Limb (tissue), 2 donors: ENCODE data around the gene GALNT14.
"Not testable (repeated sequence)": the region's sequence is repeated elsewhere in the genome, so short reads cannot be mapped to it uniquely, and the experiment has no call there.

Experiments used
- DNase-seq, 2 donors: peaks; one replicate each; pipeline ENCODE4 v3.0.0-alpha.2; 2016; ENCODE audit errors: extremely low spot score in 2 of 2

Gene GALNT14

DNA sequence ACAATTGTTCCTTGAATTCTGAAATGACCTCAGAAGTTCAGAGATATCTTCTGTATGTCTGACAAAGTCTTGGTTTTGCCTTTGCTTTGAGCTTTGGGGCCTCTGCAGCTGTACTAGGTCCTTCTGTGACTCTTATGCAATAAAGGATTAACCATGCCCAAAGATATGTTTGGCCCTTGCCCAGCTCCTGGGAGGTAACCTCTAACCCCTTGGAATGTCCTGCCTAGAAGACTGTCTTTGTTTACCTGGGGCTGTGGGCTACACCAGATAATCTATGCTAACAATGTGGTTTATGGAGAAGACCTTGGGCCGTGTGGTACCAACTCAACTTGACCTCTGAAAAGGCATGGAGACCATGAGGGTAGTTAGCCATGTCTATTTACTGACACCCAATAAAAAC is 190.1 kb downstream of the GALNT14 start:
- DNase-seq = no peak

DNA sequence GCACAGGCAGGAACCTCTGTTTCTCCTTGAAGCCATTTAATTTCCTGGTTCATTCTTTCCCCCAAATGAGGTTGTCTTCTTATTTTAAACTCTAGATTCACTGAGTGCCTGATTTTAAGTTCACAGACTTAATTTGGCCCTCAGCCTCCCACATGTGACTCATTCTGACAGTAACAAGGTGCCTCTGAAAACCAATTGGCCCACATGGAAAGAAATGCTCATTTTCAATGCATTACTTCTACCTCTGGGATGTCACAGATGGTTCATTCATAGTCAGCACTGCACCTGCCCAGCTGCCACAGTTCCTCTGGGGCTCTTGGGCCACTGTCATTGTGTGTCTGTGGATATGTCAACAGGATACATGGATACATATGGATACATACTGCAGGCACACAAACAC is 190.6 kb downstream of the GALNT14 start:
- no peak for DNase-seq

DNA sequence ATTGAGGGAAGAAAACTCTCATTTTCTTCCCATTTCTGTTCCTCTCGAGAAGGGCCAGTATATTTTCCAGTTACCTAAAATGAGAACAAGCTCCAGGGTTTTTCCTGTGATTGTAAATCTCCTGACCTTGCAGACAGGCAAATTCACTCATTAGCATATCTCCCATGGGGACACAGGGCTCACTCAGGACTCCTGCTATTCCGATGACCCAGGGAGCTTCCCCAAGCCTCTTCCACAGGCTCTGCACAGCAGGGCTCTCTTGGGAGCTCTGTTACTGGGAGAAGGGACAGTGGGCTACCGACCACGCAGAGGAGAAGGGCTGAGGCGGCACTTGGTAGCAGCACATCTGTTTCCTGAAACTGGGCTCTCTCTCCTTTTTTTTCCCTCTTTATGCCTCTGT is 195.8 kb downstream of the GALNT14 start:
- no peak for DNase-seq

DNA sequence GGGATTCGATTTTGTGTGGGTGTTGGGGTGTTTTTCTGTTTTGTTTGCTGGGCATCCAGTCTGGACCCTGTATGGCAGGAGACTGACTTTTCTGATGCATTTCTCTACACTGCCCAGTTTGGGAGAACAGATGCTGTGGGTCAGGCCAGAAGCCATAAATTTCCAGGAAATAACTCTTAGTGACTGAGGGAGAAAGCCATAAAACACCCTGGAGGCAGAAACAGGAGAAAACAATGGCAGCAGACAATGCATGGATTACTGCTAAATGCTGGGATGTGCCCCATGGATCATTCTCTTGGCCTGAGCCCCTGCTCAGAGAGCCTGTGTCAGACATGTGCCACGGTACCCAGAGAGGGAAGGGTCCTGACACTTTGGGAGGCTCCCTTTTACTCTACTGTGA is 197.4 kb downstream of the GALNT14 start:
- DNase-seq = no peak

DNA sequence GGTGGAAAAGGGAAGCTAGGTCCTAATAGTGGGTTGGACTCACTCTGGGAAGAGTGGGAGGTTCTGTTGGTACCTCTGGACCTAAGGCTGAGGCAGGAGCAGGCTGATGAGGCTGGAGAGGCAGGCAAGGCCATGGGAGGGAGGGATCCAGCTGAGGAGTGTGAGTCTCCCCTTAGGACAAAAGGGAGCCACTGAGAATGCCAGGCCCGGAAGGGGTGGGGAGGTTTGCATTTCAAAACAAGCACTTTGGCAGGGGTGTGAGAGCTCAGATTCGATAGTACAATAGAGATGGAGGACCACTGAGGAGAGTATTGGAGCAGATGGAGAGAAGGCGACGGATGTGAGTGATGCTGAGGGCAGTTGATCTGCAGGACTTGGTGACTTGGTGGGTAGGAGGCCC is 198.9 kb downstream of the GALNT14 start:
- DNase-seq = no peak

DNA sequence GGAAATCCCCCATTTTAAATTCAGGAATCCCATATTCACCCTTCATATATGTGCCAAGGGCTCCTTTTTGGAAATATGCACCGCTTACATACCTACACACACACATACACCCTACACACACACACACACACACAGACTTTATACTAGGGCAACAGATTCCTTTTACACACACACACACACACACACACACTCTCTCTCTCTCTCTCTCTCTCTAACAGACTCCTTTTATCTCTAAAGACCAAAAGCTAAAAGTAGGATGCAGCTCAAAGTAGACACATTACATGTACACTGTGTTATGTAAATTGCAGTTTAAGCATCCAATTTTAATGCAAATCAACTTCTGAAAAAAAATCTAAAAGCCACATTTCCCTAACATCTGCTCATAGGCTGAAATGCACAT is 200.0 kb downstream of the GALNT14 start:
- no peak for DNase-seq

DNA sequence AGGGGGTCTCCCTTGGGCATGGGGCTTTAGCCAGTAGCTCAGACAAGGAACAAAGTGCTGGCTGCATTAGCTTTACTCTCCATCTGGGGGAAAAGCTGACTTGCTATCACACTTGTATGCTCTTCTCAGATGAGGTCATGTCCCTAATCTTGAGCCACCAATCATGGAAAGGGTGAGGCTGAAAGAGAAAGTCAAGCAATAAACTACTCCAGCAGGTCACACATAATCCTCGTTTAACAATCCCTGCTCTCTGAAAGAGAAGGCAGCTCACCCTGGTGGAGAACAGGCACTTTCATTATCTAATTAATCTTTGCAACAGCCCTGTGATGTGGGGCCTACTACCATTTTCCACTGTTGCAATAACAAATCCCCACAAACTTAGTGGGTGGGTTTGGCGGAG is 201.3 kb downstream of the GALNT14 start:
- no peak for DNase-seq

DNA sequence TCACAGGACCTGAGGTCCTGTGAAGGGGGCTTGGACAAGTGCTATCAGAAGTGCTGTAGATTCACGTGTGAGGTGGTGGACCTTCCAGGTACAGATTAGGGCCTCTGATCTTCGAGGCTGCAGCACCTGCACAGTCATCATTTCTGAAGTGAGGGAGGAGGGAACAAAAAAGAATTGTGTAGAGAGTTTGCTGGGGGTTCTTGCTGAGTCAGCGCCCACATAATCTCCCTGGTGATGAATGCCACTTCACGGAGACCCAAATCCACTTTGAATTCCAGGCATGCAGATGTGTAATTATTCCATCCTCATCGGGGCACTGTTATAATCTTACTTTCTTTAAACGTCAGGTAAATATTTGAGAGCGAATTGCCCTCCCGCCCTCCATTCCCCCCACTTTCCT is 202.4 kb downstream of the GALNT14 start:
- DNase-seq = no peak

DNA sequence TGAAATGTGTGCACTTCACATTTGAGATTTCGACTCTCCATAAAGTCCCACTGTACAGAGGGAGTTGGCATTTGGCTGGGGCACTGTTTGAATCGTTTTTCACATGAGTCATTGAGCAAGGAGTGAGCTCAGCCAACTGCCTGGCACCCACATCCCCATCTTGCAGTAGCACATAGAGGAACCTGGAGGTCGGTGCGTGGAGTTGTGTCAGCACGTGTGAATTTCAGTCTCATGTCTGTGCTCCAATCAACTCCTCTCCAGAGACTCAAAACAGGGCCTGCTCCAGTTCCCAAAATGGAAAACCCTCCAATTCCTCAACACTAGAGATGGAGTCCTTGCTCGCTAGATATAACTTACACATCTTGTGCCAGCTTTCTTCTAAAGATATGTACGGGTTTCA is 204.2 kb downstream of the GALNT14 start:
- no peak for DNase-seq

DNA sequence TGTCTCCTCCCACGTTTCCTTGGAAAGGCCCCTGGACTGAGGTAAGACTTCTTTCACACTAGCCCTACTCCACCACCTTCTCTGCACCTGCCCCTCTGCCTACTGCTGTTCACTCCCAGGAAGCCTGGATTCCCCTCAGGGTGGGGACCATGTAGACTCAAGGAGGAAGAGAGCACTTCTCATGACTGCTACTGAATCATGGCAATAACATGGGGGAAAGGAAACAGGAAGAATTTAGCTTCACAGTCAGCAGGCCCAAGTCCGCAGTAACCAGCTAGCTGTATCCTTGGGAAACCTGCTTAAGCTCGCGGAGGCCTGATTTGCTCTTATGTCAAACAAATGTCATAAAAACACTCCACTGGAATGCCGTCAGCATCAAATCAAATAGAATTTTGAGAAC is 204.7 kb downstream of the GALNT14 start:
- DNase-seq = no peak

DNA sequence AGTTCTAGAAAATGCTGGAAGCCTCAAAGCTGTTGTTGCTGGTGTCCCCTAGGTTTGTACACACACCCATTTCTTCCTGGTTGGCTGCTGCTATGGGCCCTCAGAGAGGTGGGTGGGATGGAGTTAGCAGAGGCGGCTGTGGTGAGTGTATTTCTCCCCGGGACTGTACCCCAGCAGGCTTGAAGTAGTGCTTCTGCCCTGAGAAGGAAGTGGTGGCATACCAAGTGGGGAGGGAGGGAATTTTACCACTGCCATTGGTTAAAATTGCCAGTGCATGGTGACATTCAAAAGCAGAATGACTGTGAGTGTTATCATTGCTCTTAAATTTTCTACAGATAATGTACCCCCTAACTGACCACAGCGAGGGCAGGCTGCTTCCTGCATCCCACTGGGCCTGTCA is 205.4 kb downstream of the GALNT14 start:
- no peak for DNase-seq

DNA sequence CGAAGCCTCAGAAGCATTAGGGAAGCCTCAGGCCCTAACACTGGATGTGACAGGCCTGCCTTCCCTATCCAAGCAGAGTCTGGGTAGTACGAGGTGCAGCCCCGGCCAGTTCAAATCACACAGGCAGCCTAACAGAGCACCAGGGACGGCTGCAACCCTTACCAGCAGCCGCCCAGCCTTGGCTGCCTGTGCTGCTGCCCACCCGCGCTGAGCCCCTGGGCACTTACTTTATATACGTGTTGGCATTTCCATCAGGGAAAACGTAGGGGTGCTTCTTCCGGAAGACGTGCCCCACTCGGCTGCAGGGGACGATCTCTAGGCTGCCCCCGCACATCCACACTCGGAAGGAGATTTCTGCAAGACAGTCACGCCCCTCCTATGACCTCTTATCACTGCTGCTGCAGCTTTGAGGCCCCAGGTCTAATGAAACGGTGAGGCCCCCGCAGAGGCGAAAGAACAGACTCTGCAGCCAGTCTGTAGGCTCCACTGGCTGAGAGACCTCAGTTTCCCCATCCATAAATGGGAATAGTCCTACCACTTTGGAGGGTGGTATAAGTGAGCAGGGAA is 206.3 kb downstream of the GALNT14 start:
- DNase-seq = no peak

DNA sequence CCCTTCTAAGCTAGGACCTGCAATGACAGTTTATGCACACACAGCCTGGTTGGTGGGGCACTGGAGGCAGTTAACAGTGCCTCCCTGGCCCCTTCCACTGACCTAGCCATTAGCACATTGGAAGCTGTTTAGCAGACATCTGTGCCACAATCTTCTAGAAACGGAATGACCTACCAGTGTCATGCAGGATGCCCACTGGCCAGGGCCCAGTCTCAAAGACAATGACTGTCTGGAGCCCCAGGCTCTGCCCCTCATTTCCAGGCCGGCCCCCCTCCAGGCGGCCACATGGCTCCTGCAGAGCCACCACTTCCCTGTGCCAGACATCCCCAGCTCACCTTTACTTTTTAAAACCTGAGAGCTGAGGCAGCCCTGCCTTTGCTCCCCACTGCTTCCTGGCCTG is 207.5 kb downstream of the GALNT14 start:
- DNase-seq = no peak

DNA sequence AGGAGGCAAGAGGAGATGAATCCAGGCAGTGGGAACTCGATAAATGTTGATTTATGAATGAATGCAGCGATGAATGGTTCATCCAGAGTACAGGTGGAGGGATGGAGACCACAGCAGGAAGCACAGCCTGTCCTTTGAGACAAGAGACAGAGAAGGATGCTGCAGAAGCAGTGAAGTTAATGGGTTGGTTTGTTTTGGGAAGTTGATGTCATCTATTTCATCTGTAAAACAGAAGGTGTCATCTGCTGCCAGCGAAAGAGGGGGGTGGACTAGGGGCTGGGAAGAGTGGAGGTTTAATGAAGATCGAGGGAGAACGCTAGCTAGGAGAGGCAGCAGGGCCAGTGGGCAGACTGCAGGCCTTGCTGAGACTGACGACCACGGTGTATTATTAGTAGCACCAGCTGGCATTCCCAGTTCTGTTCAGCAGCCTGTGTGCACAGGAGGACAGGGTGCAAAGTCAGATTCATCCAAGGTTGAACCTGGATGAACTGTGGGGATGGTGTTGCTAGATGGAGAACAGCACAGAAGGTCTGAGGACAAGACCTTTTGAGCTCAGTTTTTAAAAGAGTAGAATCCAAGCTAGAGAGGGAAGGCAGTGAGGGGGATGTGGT is 210.7 kb downstream of the GALNT14 start:
- DNase-seq = no peak

DNA sequence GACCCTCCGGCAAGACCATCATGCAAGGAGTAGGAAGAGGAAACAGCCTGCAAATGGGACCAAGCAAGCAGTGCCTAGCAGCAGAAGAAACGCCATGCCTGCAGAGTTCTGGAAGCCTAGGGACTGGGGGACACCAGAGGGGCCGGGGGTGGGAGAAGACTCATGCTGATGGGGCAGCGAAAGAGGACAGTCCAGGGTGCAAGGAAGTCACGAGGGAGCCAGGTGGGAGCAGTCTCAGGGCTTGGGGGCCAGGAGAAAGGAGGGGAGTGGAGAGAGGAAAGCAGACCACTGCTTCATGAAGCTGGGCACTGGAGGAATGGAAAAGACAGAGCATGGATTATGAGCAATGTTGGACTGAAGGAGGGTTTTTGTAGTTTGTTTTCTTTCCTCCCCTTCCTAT is 211.6 kb downstream of the GALNT14 start:
- DNase-seq = no peak

DNA sequence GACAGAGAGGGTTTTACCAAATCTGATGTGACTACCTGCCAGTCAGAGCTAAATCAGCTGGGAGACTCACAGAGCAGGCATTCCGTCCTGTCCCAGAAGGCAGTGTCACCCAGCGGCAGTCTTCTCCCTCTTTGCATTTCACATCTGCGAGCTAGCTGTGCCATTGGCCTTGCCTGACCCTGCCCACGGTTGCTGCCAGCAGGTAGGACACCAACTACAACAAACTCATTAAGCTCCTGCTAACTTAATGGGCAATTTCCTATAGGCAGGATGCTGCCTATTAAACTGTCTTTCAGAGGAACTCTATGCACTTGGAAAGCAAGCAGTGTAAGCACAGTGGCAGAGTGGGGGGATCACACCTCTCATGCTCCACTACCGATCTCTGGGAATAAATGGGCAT is 214.6 kb downstream of the GALNT14 start:
- DNase-seq = no peak

DNA sequence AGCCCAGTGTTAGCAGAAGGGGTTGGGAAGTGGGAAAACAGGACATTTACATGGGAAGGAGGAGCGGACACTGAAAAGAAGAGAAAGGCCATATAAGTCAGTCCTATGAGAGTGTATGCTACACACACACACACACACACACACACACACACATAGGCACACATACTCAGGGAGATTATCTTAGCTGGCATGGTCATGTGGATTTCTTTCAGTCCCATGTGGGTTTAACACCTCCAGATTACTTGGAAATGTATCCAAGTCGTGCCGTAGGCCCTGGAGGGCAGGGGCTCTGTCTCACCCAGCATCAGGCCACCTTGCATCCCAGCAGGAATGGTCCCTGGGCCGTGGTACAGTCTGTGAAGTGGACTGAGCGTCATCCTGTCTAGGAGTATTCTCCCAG is 217.7 kb downstream of the GALNT14 start:
- DNase-seq = no peak

DNA sequence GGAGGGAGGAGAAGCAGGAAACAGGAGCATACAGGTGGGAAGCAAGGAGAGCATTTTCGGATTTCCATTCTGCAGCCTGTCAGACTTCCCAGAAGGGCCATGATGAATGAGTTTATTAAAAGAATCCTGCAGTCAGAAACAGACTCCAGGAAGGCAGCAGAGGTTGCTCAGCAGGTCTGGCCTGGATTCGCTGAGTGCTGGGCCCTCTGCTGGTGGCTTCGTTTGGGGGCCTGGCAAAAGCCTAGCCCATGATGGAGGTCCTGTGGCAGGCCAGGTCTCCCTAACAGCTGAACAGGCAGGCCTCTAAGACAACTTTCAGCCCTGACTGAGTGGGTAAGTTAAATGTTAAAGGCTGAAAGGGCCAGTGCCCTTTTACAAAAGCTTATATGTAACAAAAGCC is 222.8 kb downstream of the GALNT14 start:
- DNase-seq = peak in 1 of 2 donors; percentile 58

DNA sequence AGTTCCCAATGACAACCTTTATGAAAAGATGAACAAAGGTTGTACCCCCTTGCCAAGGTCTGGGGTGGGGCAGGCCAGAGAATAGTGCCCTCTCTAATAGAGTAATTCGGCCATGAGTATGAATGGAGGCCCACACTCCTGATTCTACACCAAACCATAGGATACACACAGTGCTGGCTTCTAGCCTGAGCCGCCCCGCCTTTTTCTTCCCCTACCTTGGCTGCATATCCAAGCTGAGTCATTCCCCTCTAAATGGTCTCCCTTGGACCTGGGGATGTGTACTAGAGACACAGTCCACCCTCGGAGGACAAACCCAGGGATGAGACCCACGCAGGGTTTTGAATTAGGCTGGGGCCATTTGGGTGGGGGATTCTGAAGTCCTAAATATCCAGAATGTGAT is 223.8 kb downstream of the GALNT14 start:
- DNase-seq = no peak

DNA sequence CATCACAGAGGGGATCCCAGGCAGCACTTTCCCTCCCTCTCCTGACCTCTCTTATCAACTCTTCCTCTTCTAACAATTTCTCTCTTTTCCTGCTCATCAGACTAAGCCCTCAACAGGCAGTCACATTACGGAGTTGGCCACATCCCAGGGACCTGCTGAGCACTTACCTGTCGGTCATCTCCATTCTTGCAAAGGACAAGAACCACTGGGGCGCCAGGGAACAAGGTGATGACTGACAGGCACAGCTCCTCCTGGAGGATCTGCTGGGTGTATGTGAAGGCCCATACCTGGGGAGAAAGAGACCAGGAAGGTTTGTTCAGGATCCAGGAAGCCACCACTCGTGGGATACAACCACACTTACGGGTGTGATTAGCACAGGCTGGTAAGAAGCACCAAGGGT is 226.2 kb downstream of the GALNT14 start:
- no peak for DNase-seq

DNA sequence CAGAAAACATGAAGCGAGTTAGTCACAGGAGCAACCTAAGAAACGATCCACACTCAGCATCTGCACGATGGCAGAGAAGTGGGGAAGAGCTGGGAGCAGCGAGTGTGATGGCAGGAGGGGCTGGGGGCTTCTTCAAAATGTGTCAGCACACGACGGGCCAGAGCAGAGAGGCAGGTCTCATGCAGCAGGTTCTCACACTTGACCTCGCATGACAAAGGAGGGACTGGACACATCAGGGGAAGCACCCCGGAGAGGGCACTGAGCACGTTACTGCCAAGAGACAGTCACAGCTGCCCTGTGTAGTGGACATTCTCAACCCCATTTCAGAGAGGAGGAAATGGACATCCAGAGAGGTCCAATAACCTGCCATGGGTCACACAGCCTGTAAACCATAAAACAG is 226.9 kb downstream of the GALNT14 start:
- DNase-seq = no peak

DNA sequence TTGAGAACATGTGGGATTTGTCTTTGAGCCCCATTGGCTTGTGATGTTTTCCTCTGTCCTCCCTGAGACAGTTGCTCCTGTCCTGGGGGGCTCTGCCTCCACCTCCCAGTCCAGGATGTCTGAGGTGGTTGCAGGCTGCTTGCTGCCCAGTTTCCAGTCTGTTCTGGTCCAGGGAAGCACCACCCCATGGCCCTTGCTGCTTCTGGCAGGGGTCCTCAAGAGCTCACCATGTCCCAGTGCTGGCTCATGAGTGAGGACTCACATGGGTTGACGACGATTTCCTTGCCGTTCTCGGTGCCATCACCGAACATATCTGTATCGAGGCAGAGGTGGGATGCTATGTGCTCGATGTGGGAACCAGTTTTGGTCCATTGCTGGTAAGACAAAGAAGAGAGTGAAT is 227.6 kb downstream of the GALNT14 start:
- DNase-seq = no peak

DNA sequence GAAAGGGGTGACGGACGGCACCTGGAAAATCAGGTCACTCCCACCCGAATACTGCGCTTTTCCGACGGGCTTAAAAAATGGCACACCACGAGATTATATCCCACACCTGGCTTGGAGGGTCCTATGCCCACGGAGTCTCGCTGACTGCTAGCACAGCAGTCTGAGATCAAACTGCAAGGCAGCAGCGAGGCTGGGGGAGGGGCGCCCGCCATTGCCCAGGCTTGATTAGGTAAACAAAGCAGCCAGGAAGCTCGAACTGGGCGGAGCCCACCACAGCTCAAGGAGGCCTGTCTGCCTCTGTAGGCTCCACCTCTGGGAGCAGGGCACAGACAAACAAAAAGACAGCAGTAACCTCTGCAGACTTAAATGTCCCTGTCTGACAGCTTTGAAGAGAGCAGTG is 233.8 kb downstream of the GALNT14 start:
- not testable (repeated sequence) for DNase-seq

DNA sequence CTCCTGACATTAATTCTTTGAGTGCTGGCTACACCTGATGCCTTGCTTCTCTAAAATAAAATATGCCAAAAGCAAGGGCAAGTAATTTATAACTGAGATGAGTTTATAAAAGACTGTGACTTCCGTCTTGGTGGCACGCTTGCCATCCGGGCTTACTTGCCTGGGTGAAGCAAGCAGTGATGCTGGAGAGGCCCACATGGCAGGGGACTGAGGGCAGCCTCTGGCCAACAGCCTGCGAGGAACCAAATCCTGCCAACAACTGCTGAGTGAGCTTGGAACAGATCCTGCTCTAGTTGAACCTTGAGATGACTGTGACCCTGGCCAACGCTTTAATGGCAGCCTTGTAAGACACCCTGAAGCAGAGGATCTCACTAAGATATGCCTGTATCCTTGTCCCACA is 234.9 kb downstream of the GALNT14 start:
- DNase-seq = no peak
